ENCODE data around the gene TRPC3.
A peak's percentile ranks its signal among the peaks of the same experiment; 100 is the strongest.

TRPC3 gene

GRCh38 chr4:121873604-121874003 lies 78.3 kb downstream of the TRPC3 start:
- TF ChIP-seq REST (IDR thresholded peaks at IDR 0.05; ENCODE audit: insufficient replicate concordance, low read depth), result no peak
- no peak for TF ChIP-seq CTCF (IDR thresholded peaks at IDR 0.05; ENCODE audit: insufficient read depth, low read length)
- no peak for TF ChIP-seq GABPA (IDR thresholded peaks at IDR 0.05; ENCODE audit: low read depth)
- DNase-seq (ENCODE audit: low read depth in 1 of 2, low spot score in 1 of 2), result no peak
- Histone ChIP-seq H3K27ac (replicated peaks) (no peak overlapping the region), H3K27me3 (ENCODE audit: insufficient read depth, poor library complexity, severe bottlenecking) (no peaks in the 10 kb centered on the region), H3K4me3 (replicated peaks; ENCODE audit: insufficient read depth, low read length) (no peak overlapping the region)

- H3K27me3 ChIP-seq (ENCODE audit: insufficient read depth, poor library complexity, severe bottlenecking), result no peaks in the 10 kb centered on the region
- TF ChIP-seq REST (IDR thresholded peaks at IDR 0.05; ENCODE audit: insufficient replicate concordance, low read depth), result peak; percentile 60
- TF ChIP-seq SPI1 (IDR thresholded peaks at IDR 0.05; ENCODE audit: borderline replicate concordance, low read depth), result peak; percentile 14; the same call in 1 of the 2 replicates
- no peak for TF ChIP-seq GABPA (IDR thresholded peaks at IDR 0.05; ENCODE audit: low read depth)
- no peak; the same call in 1 of the 2 replicates for TF ChIP-seq POLR2AphosphoS5 (IDR thresholded peaks at IDR 0.05; ENCODE audit: low read depth)
- TF ChIP-seq CTCF (IDR thresholded peaks at IDR 0.05; ENCODE audit: insufficient read depth, low read length), result no peak
- H3K27ac ChIP-seq (replicated peaks), result peak within 1 kb of the TSS; percentile 55
- peak; percentile 77 to 98 for DNase-seq (ENCODE audit: low read depth in 1 of 2, low spot score in 1 of 2)
- peak within 1 kb of the TSS; percentile 75 for H3K4me3 ChIP-seq (replicated peaks; ENCODE audit: insufficient read depth, low read length)
These were observed 81.7 kb downstream of the TRPC3 start, which contains the start of gene BBS7 for GRCh38 chr4:121869841-121870822. Gene BBS7, minus strand, starts transcription at chr4:121870474. Its CDS starts 161 bp downstream, at chr4:121870313.

GRCh38 chr4:121863799-121864198 lies 88.1 kb downstream of the TRPC3 start:
- no peak for DNase-seq (ENCODE audit: low read depth in 1 of 2, low spot score in 1 of 2)
- TF ChIP-seq REST (IDR thresholded peaks at IDR 0.05; ENCODE audit: insufficient replicate concordance, low read depth) (no peak), GABPA (IDR thresholded peaks at IDR 0.05; ENCODE audit: low read depth) (no peak), SPI1 (IDR thresholded peaks at IDR 0.05; ENCODE audit: borderline replicate concordance, low read depth) (no peak), CTCF (IDR thresholded peaks at IDR 0.05; ENCODE audit: insufficient read depth, low read length) (no peak), POLR2AphosphoS5 (IDR thresholded peaks at IDR 0.05; ENCODE audit: low read depth) (no peak)
- H3K27ac ChIP-seq (replicated peaks), result no peak overlapping the region
- no peak overlapping the region for H3K4me3 ChIP-seq (replicated peaks; ENCODE audit: insufficient read depth, low read length)
- H3K27me3 ChIP-seq (ENCODE audit: insufficient read depth, poor library complexity, severe bottlenecking), result no peaks in the 10 kb centered on the region

Data from HL-60 (cell line).